GM18502 (cell line): ENCODE data around the gene FADS6.
"Not testable (repeated sequence)": the region's sequence is repeated elsewhere in the genome, so short reads cannot be mapped to it uniquely, and the experiment has no call there.

Experiments used
- ATAC-seq: cut with Tn5 transposase; IDR thresholded peaks from one replicate; pipeline ENCODE4 v1.9.1; 2021; ENCODE audit warnings: mild to moderate bottlenecking; ENCODE audit not compliant: unreplicated experiment, poor library complexity

The FADS6 gene

GRCh38 chr17:74921026-74921681 is 27.7 kb upstream of the FADS6 start:
- ATAC-seq, result no peak

- no peak for ATAC-seq
Measured at GRCh38 chr17:74920642-74921025, 27.2 kb upstream of the FADS6 start.

DNA sequence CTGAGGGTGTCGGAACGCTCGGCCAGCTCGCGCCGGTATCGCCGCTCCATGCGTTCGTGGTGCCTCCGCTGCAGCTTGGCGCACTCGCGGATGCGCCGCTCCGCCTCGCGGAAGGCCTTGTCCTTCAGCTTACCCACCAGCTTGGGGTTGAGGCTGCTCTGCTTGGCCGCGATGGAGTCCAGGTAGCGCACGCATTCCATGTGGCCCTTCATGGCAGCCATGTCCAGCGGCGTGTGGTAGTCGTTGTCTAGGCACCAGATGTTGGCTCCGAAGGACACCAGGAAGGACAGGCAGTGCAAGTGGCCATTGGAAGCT is 26.8 kb upstream of the FADS6 start:
- ATAC-seq, result no peak

- no peak for ATAC-seq
Measured at GRCh38 chr17:74919440-74920305, 26.2 kb upstream of the FADS6 start.

GRCh38 chr17:74918906-74919305 is 25.5 kb upstream of the FADS6 start:
- ATAC-seq, result no peak

GRCh38 chr17:74917430-74917829 is 24.0 kb upstream of the FADS6 start:
- no peak for ATAC-seq

DNA sequence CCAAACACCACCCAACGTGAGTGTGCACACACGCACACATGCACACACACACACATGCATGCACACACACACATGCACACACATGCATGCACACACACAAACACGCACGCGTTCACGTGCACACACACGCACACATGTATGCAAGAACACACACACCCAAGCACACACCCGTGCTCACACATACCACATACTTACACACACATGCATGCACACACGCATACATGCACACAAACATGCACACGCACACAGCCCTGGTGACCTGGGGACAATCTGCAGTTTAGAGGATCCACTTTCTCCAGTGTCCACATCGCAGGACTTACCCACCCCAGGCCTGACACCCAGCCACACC is 23.4 kb upstream of the FADS6 start:
- ATAC-seq, result no peak

DNA sequence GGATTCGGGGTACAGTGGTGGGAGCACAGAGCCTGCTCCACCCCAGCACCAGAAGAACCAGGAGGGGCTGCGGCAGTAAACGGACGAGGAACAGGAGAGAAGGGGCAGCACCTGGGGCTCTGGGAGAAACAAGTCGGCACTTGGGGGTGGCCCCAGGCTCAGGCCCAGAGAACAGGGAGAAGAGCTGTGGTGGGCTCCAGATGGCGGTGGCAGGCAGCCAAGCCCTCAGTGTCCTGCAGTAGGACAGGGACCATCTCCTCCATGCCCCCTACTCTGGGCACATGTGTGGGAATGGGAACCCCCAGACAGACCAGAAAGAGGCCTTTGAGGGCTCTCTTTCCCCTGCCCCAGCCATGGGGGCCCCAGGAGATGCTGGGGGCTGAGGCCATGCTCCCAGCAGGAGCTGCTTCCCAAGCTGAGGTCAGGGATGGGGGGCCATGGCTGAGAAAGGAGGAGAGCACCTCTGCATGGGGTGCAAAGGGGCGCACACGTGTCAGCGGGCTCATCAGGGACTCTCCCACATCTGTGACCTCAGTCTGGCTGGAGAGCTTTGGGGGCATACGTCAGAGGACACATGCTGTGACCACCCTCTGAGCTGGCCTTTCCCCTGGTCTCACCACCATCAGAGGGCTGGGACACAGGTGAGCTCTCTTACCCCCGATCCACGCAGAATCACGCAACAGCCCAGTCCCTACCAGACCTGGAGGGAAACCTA is 22.9 kb upstream of the FADS6 start:
- ATAC-seq, result no peak

DNA sequence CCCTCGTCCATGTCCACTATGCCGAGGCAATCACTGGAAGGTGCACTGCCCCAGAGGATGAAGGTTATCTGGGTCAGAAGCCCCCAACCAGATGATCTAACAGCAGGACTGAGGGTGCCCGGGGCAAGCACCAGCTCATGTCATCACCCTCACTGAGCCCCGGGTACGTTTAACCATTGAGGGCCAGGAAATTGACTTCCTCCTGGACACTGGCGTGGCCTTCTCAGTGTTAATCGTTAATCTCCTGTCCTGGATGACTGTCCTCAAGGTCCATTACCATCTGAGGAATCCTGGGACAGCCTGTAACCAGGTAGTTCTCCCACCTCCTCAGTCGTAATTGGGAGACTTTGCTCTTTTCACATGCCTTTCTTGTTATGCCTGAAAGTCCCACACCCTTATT is 18.0 kb upstream of the FADS6 start:
- ATAC-seq, result not testable (repeated sequence)

GRCh38 chr17:74909097-74909496 is 15.7 kb upstream of the FADS6 start:
- not testable (repeated sequence) for ATAC-seq

GRCh38 chr17:74907012-74907411 is 13.6 kb upstream of the FADS6 start:
- ATAC-seq, result no peak

- ATAC-seq, result not testable (repeated sequence)
Measured at GRCh38 chr17:74906214-74906793, 12.9 kb upstream of the FADS6 start.

GRCh38 chr17:74904687-74905409 is 11.4 kb upstream of the FADS6 start:
- ATAC-seq, result no peak

GRCh38 chr17:74903671-74904070 is 10.2 kb upstream of the FADS6 start:
- no peak for ATAC-seq

DNA sequence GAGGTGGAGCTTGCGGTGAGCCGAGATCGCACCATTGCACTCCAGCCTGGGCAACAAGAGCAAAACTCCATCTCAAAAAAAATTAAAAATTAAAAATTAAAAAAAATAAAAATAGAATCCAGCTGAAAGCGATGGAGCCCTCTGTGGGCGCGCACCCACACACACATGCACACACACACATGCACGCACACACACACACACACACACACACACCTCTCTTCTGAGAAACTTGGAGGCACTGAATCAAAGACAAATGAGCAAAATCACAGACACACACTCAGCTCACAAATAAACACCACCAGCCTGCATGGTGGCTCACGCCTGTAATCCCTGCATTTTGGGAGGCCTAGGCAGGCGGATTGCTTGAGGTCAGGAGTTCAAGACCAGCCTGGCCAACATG is 9.6 kb upstream of the FADS6 start:
- ATAC-seq, result no peak

- ATAC-seq, result no peak
Measured at GRCh38 chr17:74901353-74902135, 8.1 kb upstream of the FADS6 start.

GRCh38 chr17:74900208-74900607 is 6.8 kb upstream of the FADS6 start:
- no peak for ATAC-seq

DNA sequence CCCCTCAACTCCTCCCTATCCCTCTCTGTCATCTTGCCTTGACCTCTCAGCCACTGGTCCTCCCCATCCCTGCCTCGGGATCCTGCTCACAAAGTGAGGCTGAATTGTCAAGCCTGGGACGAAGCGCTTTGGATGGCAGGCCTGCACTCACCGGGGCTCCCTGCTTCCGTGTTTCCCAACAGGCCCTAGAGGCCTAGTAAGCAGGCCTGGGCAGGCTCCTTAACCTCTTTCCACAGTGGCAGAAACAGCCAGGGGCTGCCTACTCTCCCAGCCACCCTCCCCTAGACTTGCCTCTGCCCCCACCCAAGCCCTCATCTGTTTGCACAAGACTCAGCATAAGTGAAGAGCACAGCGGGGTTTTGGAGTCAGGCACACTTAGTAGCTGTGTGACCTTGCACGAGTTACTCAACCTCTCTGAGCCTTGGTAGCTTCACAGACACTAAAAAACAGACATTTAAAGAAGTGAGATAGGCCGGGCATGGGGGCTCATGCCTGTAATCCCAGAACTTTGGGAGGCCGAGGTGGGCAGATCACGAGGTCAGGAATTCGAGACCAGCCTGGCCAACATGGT is 5.0 kb upstream of the FADS6 start:
- no peak for ATAC-seq

GRCh38 chr17:74893936-74894671 is 671 bp upstream of the FADS6 start:
- ATAC-seq, result no peak
